ENCODE measurements around the gene CAPN5.

CAPN5 gene

DNA sequence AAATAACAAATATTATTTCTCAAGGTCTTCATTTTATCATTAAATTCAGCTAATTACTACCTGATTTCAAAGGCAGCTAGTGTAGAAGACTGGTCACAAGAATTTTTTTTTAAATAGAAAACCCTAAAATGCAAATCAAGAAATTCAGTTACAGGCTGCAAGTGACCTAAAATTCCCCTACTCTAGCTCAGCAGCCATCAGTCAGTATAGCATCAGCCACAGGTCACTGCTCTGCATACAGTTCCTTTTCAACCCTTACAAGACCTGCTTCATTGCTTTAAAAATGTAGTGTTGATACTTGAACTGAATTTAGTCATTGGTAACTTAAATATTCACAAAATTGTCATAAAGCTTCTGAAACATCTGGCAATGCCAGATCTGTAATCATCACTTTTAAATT, 42.0 kb upstream of the CAPN5 start:
- TF ChIP-seq, protein P1, sequence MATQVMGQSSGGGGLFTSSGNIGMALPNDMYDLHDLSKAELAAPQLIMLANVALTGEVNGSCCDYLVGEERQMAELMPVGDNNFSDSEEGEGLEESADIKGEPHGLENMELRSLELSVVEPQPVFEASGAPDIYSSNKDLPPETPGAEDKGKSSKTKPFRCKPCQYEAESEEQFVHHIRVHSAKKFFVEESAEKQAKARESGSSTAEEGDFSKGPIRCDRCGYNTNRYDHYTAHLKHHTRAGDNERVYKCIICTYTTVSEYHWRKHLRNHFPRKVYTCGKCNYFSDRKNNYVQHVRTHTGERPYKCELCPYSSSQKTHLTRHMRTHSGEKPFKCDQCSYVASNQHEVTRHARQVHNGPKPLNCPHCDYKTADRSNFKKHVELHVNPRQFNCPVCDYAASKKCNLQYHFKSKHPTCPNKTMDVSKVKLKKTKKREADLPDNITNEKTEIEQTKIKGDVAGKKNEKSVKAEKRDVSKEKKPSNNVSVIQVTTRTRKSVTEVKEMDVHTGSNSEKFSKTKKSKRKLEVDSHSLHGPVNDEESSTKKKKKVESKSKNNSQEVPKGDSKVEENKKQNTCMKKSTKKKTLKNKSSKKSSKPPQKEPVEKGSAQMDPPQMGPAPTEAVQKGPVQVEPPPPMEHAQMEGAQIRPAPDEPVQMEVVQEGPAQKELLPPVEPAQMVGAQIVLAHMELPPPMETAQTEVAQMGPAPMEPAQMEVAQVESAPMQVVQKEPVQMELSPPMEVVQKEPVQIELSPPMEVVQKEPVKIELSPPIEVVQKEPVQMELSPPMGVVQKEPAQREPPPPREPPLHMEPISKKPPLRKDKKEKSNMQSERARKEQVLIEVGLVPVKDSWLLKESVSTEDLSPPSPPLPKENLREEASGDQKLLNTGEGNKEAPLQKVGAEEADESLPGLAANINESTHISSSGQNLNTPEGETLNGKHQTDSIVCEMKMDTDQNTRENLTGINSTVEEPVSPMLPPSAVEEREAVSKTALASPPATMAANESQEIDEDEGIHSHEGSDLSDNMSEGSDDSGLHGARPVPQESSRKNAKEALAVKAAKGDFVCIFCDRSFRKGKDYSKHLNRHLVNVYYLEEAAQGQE (IDR thresholded peaks at IDR 0.05; ENCODE audit: insufficient replicate concordance, low read depth), result no peak
- TF ChIP-seq POLR2AphosphoS5 (IDR thresholded peaks at IDR 0.05; ENCODE audit: low read depth) (no peak), GABPA (IDR thresholded peaks at IDR 0.05; ENCODE audit: low read depth) (no peak), SPI1 (IDR thresholded peaks at IDR 0.05; ENCODE audit: borderline replicate concordance, low read depth) (no peak)
- TF ChIP-seq, protein P2, sequence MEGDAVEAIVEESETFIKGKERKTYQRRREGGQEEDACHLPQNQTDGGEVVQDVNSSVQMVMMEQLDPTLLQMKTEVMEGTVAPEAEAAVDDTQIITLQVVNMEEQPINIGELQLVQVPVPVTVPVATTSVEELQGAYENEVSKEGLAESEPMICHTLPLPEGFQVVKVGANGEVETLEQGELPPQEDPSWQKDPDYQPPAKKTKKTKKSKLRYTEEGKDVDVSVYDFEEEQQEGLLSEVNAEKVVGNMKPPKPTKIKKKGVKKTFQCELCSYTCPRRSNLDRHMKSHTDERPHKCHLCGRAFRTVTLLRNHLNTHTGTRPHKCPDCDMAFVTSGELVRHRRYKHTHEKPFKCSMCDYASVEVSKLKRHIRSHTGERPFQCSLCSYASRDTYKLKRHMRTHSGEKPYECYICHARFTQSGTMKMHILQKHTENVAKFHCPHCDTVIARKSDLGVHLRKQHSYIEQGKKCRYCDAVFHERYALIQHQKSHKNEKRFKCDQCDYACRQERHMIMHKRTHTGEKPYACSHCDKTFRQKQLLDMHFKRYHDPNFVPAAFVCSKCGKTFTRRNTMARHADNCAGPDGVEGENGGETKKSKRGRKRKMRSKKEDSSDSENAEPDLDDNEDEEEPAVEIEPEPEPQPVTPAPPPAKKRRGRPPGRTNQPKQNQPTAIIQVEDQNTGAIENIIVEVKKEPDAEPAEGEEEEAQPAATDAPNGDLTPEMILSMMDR (IDR thresholded peaks at IDR 0.05; ENCODE audit: insufficient read depth, low read length), result no peak
- H3K27ac ChIP-seq (replicated peaks), result no peak overlapping the region
- no peak for DNase-seq (ENCODE audit: low read depth in 1 of 2, low spot score in 1 of 2)

DNA sequence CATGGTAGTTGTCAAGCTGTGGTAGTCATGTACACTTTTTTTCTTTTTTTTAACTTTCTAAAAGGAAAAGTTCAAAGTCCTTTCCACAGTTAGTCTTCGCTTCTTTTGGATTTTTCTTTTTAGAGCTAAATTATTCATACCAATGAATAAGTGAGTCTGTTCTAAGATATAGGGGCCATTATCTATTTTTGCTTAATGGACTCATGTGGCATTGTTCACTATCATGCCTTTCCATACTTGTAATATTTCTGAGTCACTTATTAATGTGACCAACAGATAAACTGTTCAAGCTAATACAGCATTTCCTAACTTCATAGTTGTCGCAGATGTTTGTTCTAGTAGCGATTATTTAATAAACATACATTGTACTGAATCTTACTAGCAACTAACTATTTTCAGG, 40.5 kb upstream of the CAPN5 start:
- Histone ChIP-seq H3K27me3 (ENCODE audit: insufficient read depth, poor library complexity, severe bottlenecking) (no peaks in the 10 kb centered on the region), H3K4me3 (replicated peaks; ENCODE audit: insufficient read depth, low read length) (no peak overlapping the region), H3K27ac (replicated peaks) (no peak overlapping the region)
- no peak for DNase-seq (ENCODE audit: low read depth in 1 of 2, low spot score in 1 of 2)
- TF ChIP-seq, protein P2 (IDR thresholded peaks at IDR 0.05; ENCODE audit: insufficient read depth, low read length), result no peak
- no peak for TF ChIP-seq GABPA (IDR thresholded peaks at IDR 0.05; ENCODE audit: low read depth)
- no peak for TF ChIP-seq POLR2AphosphoS5 (IDR thresholded peaks at IDR 0.05; ENCODE audit: low read depth)
- TF ChIP-seq, protein P1 (IDR thresholded peaks at IDR 0.05; ENCODE audit: insufficient replicate concordance, low read depth), result no peak
- TF ChIP-seq SPI1 (IDR thresholded peaks at IDR 0.05; ENCODE audit: borderline replicate concordance, low read depth), result no peak

More for the DNA sequence above, 42.0 kb upstream of the CAPN5 start:
- Histone ChIP-seq H3K27me3 (ENCODE audit: insufficient read depth, poor library complexity, severe bottlenecking) (no peaks in the 10 kb centered on the region), H3K4me3 (replicated peaks; ENCODE audit: insufficient read depth, low read length) (no peak overlapping the region)

DNA sequence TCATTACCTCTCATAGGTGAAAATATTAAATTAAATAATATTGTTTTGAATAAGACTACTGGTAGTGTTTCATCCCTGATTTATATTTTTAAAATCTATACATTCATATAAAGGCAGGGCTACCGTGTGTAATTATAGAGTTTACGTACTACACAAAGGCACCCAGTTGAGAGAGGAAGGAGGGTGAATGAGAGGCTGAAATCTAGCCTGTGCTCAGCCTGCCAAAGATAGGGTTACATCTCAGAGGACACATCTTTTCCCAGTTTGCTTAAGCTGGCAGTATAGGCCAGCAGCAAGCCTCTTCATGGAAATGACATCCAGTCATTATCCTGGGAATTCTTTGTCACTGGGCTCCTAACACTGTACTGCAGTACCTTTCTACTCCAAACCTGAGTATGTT, 40.0 kb upstream of the CAPN5 start:
- DNase-seq (ENCODE audit: low read depth in 1 of 2, low spot score in 1 of 2), result no peak
- H3K27me3 ChIP-seq (ENCODE audit: insufficient read depth, poor library complexity, severe bottlenecking), result no peaks in the 10 kb centered on the region
- H3K27ac ChIP-seq (replicated peaks), result no peak overlapping the region
- no peak overlapping the region for H3K4me3 ChIP-seq (replicated peaks; ENCODE audit: insufficient read depth, low read length)
- TF ChIP-seq POLR2AphosphoS5 (IDR thresholded peaks at IDR 0.05; ENCODE audit: low read depth) (no peak), SPI1 (IDR thresholded peaks at IDR 0.05; ENCODE audit: borderline replicate concordance, low read depth) (no peak)

DNA sequence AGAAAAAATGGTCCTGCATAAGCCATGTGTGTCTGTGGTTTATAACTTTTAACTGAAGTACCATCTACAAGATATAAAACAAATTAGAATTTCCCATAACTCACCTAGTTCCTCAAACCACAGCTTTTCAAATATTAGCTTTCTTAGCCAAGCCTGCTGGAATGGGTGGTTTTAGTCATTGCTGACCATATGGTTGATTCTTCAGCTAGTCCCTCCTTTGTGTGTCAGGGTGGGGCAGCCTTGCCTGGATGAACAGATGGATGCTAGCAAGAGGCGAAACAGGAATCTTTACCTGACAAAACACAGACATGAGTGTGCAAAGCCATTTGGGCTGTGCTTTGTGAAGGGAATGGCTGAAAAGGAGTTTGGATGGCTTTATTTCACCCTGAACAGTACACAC, 39.5 kb upstream of the CAPN5 start:
- Histone ChIP-seq H3K27me3 (ENCODE audit: insufficient read depth, poor library complexity, severe bottlenecking) (no peaks in the 10 kb centered on the region), H3K27ac (replicated peaks) (no peak overlapping the region), H3K4me3 (replicated peaks; ENCODE audit: insufficient read depth, low read length) (no peak overlapping the region)
- no peak for DNase-seq (ENCODE audit: low read depth in 1 of 2, low spot score in 1 of 2)
- no peak for TF ChIP-seq GABPA (IDR thresholded peaks at IDR 0.05; ENCODE audit: low read depth)
- TF ChIP-seq SPI1 (IDR thresholded peaks at IDR 0.05; ENCODE audit: borderline replicate concordance, low read depth), result no peak
- TF ChIP-seq, protein P1 (IDR thresholded peaks at IDR 0.05; ENCODE audit: insufficient replicate concordance, low read depth), result no peak
- no peak for TF ChIP-seq POLR2AphosphoS5 (IDR thresholded peaks at IDR 0.05; ENCODE audit: low read depth)
- TF ChIP-seq, protein P2 (IDR thresholded peaks at IDR 0.05; ENCODE audit: insufficient read depth, low read length), result no peak

Data from HL-60 (cell line).